ENCODE data around the gene OLFM1. TPM values are rescaled to one million over a fixed set of nuclear protein-coding genes. Genes with fewer than 3 reads are reported as not detected.

The OLFM1 gene
- total and polyA plus RNA-seq, 2 donors from 2014 or later, result 2.9 to 33.7 TPM

DNA sequence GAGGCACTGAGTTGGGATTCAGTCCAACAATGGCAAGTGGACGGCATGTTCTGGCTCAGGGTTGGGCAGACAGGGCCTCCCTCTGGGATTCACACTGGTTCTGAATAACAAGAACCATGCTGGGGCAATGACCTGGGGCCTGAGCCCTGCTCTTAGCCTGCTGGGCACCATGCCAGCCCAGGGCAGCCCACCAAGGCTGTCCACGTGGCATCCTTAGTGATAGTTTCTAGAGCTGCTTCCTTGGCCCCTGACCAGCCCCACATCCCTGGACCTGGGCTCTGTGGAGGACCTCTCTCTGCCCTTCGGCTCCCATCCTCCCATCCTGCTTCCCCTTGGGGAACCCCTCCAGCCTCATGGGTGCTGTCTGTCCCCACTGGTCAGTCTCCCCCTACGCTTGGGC is 22.3 kb upstream of the OLFM1 start:
- no peak overlapping the region for H3K27ac ChIP-seq (ENCODE audit: low read depth in 2 of 2, low read length in 2 of 2)
- no peaks in the 10 kb centered on the region for H3K4me1 ChIP-seq (ENCODE audit: control insufficient read depth in 2 of 3, insufficient read depth in 2 of 3, low read depth in 1 of 3, low read length in 3 of 3)
- H3K36me3 ChIP-seq (ENCODE audit: control insufficient read depth in 2 of 3, insufficient read depth in 3 of 3, low read length in 3 of 3), result no peaks in the 10 kb centered on the region
- DNase-seq, result peak in 1 of 5 donors; percentile 37
- no peak overlapping the region for H3K4me3 ChIP-seq (ENCODE audit: low read length in 3 of 3)
- H3K9ac ChIP-seq (ENCODE audit: low read length in 3 of 3), result no peak overlapping the region
- H3K9me3 ChIP-seq (ENCODE audit: control insufficient read depth in 2 of 3, insufficient read depth in 1 of 3, low read length in 3 of 3), result peaks cover 0 to 3% (median 0%) of the 10 kb centered on the region in 3 donors
- no peak for TF ChIP-seq CTCF (IDR thresholded peaks at IDR 0.05; ENCODE audit: borderline replicate concordance, extremely low read depth, insufficient read depth)
- no peak for FAIRE-seq
- no peaks in the 10 kb centered on the region for H3K27me3 ChIP-seq (ENCODE audit: control insufficient read depth, insufficient read depth, low read length)
- intact Hi-C loops (cut with DNase I), result no loop called here

DNA sequence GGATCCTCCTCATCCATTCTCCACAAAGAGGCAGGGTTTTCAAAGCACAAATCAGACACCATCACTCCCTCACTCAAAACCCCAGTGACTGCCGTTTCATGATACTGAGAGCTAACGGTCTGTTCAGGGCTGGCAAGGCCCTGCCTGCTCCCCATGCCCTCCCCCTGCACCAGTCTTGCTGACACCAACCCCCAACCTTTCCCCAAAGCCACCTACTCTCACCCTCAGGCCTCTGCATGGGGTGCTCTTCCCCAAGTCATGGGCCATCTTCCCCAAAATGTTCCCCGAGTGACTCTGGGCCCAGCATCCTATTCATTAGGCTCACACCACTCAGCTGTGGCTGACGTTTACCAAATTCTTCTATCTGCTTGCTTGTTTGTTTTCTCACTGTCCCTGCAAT is 21.7 kb upstream of the OLFM1 start:
- TF ChIP-seq CTCF (IDR thresholded peaks at IDR 0.05; ENCODE audit: borderline replicate concordance, extremely low read depth, insufficient read depth), result no peak
- no peak overlapping the region for H3K27ac ChIP-seq (ENCODE audit: low read depth in 2 of 2, low read length in 2 of 2)
- H3K4me1 ChIP-seq (ENCODE audit: control insufficient read depth in 2 of 3, insufficient read depth in 2 of 3, low read depth in 1 of 3, low read length in 3 of 3), result no peaks in the 10 kb centered on the region
- H3K9me3 ChIP-seq (ENCODE audit: control insufficient read depth in 2 of 3, insufficient read depth in 1 of 3, low read length in 3 of 3), result peaks cover 0 to 3% (median 0%) of the 10 kb centered on the region in 3 donors
- no peak for FAIRE-seq
- intact Hi-C loops (cut with DNase I), result no loop called here
- H3K27me3 ChIP-seq (ENCODE audit: control insufficient read depth, insufficient read depth, low read length), result no peaks in the 10 kb centered on the region
- peak in 1 of 5 donors; percentile 18 for DNase-seq
- no peak overlapping the region for H3K9ac ChIP-seq (ENCODE audit: low read length in 3 of 3)
- no peaks in the 10 kb centered on the region for H3K36me3 ChIP-seq (ENCODE audit: control insufficient read depth in 2 of 3, insufficient read depth in 3 of 3, low read length in 3 of 3)
- no peak overlapping the region for H3K4me3 ChIP-seq (ENCODE audit: low read length in 3 of 3)

GRCh38 chr9:135066291-135066690 is 21.2 kb upstream of the OLFM1 start:
- no peak for TF ChIP-seq CTCF (IDR thresholded peaks at IDR 0.05; ENCODE audit: borderline replicate concordance, extremely low read depth, insufficient read depth)
- intact Hi-C loops (cut with DNase I), result no loop called here
- Histone ChIP-seq H3K27me3 (ENCODE audit: control insufficient read depth, insufficient read depth, low read length) (no peaks in the 10 kb centered on the region), H3K27ac (ENCODE audit: low read depth in 2 of 2, low read length in 2 of 2) (no peak overlapping the region), H3K9ac (ENCODE audit: low read length in 3 of 3) (no peak overlapping the region), H3K9me3 (ENCODE audit: control insufficient read depth in 2 of 3, insufficient read depth in 1 of 3, low read length in 3 of 3) (peaks cover 0 to 3% (median 0%) of the 10 kb centered on the region in 3 donors), H3K4me1 (ENCODE audit: control insufficient read depth in 2 of 3, insufficient read depth in 2 of 3, low read depth in 1 of 3, low read length in 3 of 3) (no peaks in the 10 kb centered on the region), H3K4me3 (ENCODE audit: low read length in 3 of 3) (no peak overlapping the region), H3K36me3 (ENCODE audit: control insufficient read depth in 2 of 3, insufficient read depth in 3 of 3, low read length in 3 of 3) (no peaks in the 10 kb centered on the region)
- FAIRE-seq (no peak), DNase-seq (no peak)

DNA sequence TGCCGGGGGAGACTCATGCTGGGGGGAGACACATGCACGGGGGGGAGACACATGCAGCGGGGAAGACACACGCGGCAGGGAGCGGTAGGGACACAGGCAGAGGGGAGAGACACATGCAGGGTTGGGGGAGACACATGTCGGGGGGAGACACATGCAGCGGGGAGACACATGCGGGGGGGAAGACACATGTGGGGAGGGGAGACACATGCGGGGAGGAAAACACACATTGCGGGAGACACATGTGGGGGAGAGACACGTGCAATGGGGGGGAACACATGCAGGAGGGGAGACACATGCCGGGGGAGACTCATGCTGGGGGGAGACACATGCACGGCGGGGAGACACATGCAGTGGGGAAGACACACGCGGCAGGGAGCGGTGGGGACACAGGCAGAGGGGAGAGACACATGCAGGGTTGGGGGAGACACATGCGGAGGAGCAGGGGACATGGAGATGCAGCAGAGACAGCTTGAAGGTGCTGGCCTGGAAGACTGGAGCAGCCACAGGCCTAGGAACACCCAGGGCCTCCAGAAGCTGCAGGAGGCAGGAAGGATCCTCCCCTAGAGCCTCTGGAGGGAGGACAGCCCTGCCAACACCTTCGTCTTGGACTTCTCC is 20.3 kb upstream of the OLFM1 start:
- Histone ChIP-seq H3K27me3 (ENCODE audit: control insufficient read depth, insufficient read depth, low read length) (peaks cover 1% of the 10 kb centered on the region), H3K27ac (ENCODE audit: low read depth in 2 of 2, low read length in 2 of 2) (no peak overlapping the region), H3K4me3 (ENCODE audit: low read length in 3 of 3) (no peak overlapping the region), H3K9ac (ENCODE audit: low read length in 3 of 3) (no peak overlapping the region), H3K36me3 (ENCODE audit: control insufficient read depth in 2 of 3, insufficient read depth in 3 of 3, low read length in 3 of 3) (no peaks in the 10 kb centered on the region), H3K9me3 (ENCODE audit: control insufficient read depth in 2 of 3, insufficient read depth in 1 of 3, low read length in 3 of 3) (peaks cover 0 to 3% (median 0%) of the 10 kb centered on the region in 3 donors), H3K4me1 (ENCODE audit: control insufficient read depth in 2 of 3, insufficient read depth in 2 of 3, low read depth in 1 of 3, low read length in 3 of 3) (no peaks in the 10 kb centered on the region)
- FAIRE-seq (no peak), DNase-seq (peak in 2 of 5 donors; percentile 21 to 46)
- TF ChIP-seq CTCF (IDR thresholded peaks at IDR 0.05; ENCODE audit: borderline replicate concordance, extremely low read depth, insufficient read depth), result no peak
- intact Hi-C loops (cut with DNase I), result no loop called here

Measured in kidney (tissue), 14 donors.